MM.1S (cell line): Measurements from ENCODE around the gene CACNA1D.

Experiments
- DNase-seq: peaks from one replicate; pipeline ENCODE4 v3.0.0-alpha.2; 2015
- H2AFZ ChIP-seq: fragments of 300-600 bp; sonication (generic); 2 replicates; pipeline ENCODE4 v1.6.0; 2016; ENCODE audit warnings: antibody characterized with exemption, low read length
- H3F3A ChIP-seq: fragments of 300-600 bp; sonication (generic); 2 replicates; pipeline ENCODE4 v1.6.1; 2016; ENCODE audit warnings: mild to moderate bottlenecking, antibody characterized with exemption, low read length, moderate library complexity, mixed read lengths; ENCODE audit not compliant: insufficient read depth
- H3K27ac ChIP-seq: fragments of 300-600 bp; sonication (generic); 2 replicates; pipeline ENCODE4 v1.5.1; 2016; ENCODE audit warnings: mild to moderate bottlenecking, low read length
- H3K27me3 ChIP-seq: fragments of 300-600 bp; sonication (generic); replicated peaks from 2 replicates; pipeline ENCODE4 v1.6.0; 2016; ENCODE audit warnings: low read length; ENCODE audit not compliant: insufficient read depth
- H3K36me3 ChIP-seq: fragments of 300-600 bp; sonication (generic); replicated peaks from 2 replicates; pipeline ENCODE4 v1.6.1; 2016; ENCODE audit warnings: mild to moderate bottlenecking, low read length, mixed read lengths; ENCODE audit not compliant: insufficient read depth
- H3K4me1 ChIP-seq: fragments of 300-600 bp; sonication (generic); 2 replicates; pipeline ENCODE4 v1.6.1; 2016; ENCODE audit warnings: low read length, mixed read lengths
- H3K4me2 ChIP-seq: fragments of 300-600 bp; sonication (generic); 2 replicates; pipeline ENCODE4 v1.6.0; 2016; ENCODE audit warnings: low read depth, low read length
- H3K4me3 ChIP-seq: fragments of 300-600 bp; sonication (generic); 2 replicates; pipeline ENCODE4 v1.5.1; 2016; ENCODE audit warnings: low read length, mixed read lengths
- H3K79me2 ChIP-seq: fragments of 300-600 bp; sonication (generic); 2 replicates; pipeline ENCODE4 v1.6.1; 2016; ENCODE audit warnings: mixed run types, low read length, mixed read lengths
- H3K9ac ChIP-seq: fragments of 300-600 bp; sonication (generic); 2 replicates; pipeline ENCODE4 v1.6.1; 2016; ENCODE audit warnings: low read length, mixed read lengths
- H3K9me2 ChIP-seq: fragments of 300-600 bp; sonication (generic); replicated peaks from 2 replicates; pipeline ENCODE4 v1.6.1; 2016; ENCODE audit warnings: mild to moderate bottlenecking, low read length, mixed read lengths; ENCODE audit not compliant: insufficient read depth
- H3K9me3 ChIP-seq: fragments of 300-600 bp; sonication (generic); replicated peaks from 2 replicates; pipeline ENCODE4 v1.6.1; 2016; ENCODE audit warnings: mild to moderate bottlenecking, low read length, mixed read lengths; ENCODE audit not compliant: insufficient read depth
- H4K20me1 ChIP-seq: fragments of 300-600 bp; sonication (generic); 2 replicates; pipeline ENCODE4 v1.6.1; 2016; ENCODE audit warnings: mild to moderate bottlenecking, low read length, moderate library complexity, mixed read lengths; ENCODE audit not compliant: insufficient read depth
- EZH2 ChIP-seq: fragments of 300-600 bp; sonication (generic); optimal IDR thresholded peaks from 2 replicates; pipeline ENCODE3; 2017; ENCODE audit warnings: low read depth, mild to moderate bottlenecking, antibody characterized with exemption, low read length, mixed read lengths
- EZH2phosphoT487 ChIP-seq: fragments of 300-600 bp; sonication (generic); IDR thresholded peaks from 2 replicates; pipeline ENCODE4 v1.6.1; 2018; ENCODE audit warnings: antibody characterized with exemption, low read length
- TF ChIP-seq, protein P1 (sequence below): fragments of 300-600 bp; sonication (generic); IDR thresholded peaks from 2 replicates; pipeline ENCODE4 v1.5.1; 2016; ENCODE audit warnings: antibody characterized with exemption, low read length, mixed read lengths

Gene CACNA1D

DNA sequence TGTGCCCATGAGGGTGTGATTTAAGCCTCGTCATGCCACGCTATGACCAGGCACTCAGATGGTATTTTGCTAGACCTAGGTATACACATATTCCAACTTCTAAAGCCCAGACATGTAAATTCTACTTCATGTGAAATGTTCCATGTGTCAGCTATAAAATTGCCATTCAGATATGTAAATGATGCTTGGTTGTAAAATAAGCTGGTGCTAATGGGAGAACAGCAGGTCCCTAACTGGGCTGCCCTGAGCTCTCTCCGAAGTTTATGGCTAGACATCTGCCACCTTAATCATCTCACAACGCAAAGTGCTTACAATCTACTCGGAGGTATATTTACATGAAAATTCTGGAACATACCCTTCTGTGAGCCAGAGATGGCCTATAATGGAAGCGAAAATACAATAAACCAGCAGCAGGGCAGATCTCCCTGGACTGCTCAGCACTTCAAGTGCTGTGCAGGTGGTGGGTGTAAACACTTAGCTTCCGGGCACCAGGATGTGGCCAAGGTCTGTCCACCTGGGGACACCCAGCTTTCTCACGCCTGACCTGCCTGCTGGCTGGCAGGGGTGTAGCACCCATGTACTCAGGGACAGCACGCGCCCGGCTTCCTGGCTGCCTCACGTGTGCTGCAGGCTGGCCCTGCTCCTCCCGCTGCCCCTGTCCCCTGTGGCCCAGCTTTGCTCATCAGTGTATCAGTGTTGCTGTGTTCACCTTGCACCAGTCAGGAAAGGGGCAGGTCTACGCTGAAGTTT lies 269.8 kb downstream of the CACNA1D start:
- Histone ChIP-seq H3F3A (no peaks in the 10 kb centered on the region), H2AFZ (no peak overlapping the region), H3K79me2 (no peaks in the 10 kb centered on the region), H4K20me1 (no peaks in the 10 kb centered on the region), H3K27me3 (no peaks in the 10 kb centered on the region), H3K9ac (no peak overlapping the region), H3K27ac (no peak overlapping the region), H3K36me3 (no peaks in the 10 kb centered on the region), H3K4me3 (no peak overlapping the region), H3K4me1 (no peaks in the 10 kb centered on the region), H3K9me2 (no peaks in the 10 kb centered on the region), H3K9me3 (no peaks in the 10 kb centered on the region), H3K4me2 (no peak overlapping the region)
- TF ChIP-seq EZH2phosphoT487 (no peak), EZH2 (no peak)
- TF ChIP-seq, protein P1, sequence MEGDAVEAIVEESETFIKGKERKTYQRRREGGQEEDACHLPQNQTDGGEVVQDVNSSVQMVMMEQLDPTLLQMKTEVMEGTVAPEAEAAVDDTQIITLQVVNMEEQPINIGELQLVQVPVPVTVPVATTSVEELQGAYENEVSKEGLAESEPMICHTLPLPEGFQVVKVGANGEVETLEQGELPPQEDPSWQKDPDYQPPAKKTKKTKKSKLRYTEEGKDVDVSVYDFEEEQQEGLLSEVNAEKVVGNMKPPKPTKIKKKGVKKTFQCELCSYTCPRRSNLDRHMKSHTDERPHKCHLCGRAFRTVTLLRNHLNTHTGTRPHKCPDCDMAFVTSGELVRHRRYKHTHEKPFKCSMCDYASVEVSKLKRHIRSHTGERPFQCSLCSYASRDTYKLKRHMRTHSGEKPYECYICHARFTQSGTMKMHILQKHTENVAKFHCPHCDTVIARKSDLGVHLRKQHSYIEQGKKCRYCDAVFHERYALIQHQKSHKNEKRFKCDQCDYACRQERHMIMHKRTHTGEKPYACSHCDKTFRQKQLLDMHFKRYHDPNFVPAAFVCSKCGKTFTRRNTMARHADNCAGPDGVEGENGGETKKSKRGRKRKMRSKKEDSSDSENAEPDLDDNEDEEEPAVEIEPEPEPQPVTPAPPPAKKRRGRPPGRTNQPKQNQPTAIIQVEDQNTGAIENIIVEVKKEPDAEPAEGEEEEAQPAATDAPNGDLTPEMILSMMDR, result no peak
- no peak for DNase-seq

- Histone ChIP-seq H3K9ac (no peak overlapping the region), H4K20me1 (no peaks in the 10 kb centered on the region), H2AFZ (no peak overlapping the region), H3K9me2 (no peaks in the 10 kb centered on the region), H3K36me3 (no peaks in the 10 kb centered on the region), H3F3A (no peaks in the 10 kb centered on the region), H3K4me3 (no peak overlapping the region), H3K79me2 (no peaks in the 10 kb centered on the region), H3K4me1 (no peaks in the 10 kb centered on the region), H3K27me3 (no peaks in the 10 kb centered on the region), H3K27ac (no peak overlapping the region), H3K9me3 (no peaks in the 10 kb centered on the region), H3K4me2 (no peak overlapping the region)
- no peak for DNase-seq
- TF ChIP-seq, protein P1, result no peak
- TF ChIP-seq EZH2phosphoT487 (no peak), EZH2 (no peak)
Measured at GRCh38 chr3:53765753-53766152, 271.3 kb downstream of the CACNA1D start.

- no peaks in the 10 kb centered on the region for H3K36me3 ChIP-seq
Measured at GRCh38 chr3:53766706-53767105, 272.3 kb downstream of the CACNA1D start.

More at GRCh38 chr3:53766706-53767105, 272.3 kb downstream of the CACNA1D start:
- Histone ChIP-seq H3K4me1 (no peaks in the 10 kb centered on the region), H3K9ac (no peak overlapping the region), H2AFZ (no peak overlapping the region), H3F3A (no peaks in the 10 kb centered on the region), H3K27ac (no peak overlapping the region), H3K4me3 (no peak overlapping the region), H3K9me3 (no peaks in the 10 kb centered on the region), H4K20me1 (no peaks in the 10 kb centered on the region), H3K9me2 (no peaks in the 10 kb centered on the region), H3K4me2 (no peak overlapping the region), H3K27me3 (no peaks in the 10 kb centered on the region), H3K79me2 (no peaks in the 10 kb centered on the region)
- TF ChIP-seq EZH2, result no peak
- no peak for TF ChIP-seq EZH2phosphoT487
- TF ChIP-seq, protein P1, result no peak
- no peak for DNase-seq
